Nephron progenitor cell (in vitro differentiated cells): ENCODE measurements around the gene SDK1.

Source experiments
- DNase-seq: peaks from one replicate; pipeline ENCODE4 v3.0.0; 2021
- H3K27ac Mint-ChIP-seq: 2 replicates; pipeline ENCODE4 v1.8.0; 2021; ENCODE audit warnings: mild to moderate bottlenecking, moderate library complexity, mixed read lengths
- H3K27me3 Mint-ChIP-seq: 2 replicates; pipeline ENCODE4 v1.8.0; 2021; ENCODE audit warnings: mild to moderate bottlenecking, low read depth, mixed read lengths; ENCODE audit not compliant: poor library complexity
- H3K36me3 Mint-ChIP-seq: 2 replicates; pipeline ENCODE4 v1.8.0; 2021; ENCODE audit warnings: low read depth, mixed read lengths
- H3K4me1 Mint-ChIP-seq: 2 replicates; pipeline ENCODE4 v1.8.0; 2021; ENCODE audit warnings: mixed read lengths
- H3K4me3 Mint-ChIP-seq: 2 replicates; pipeline ENCODE4 v1.8.0; 2021; ENCODE audit warnings: mild to moderate bottlenecking, moderate library complexity, mixed read lengths
- H3K9me3 Mint-ChIP-seq: 2 replicates; pipeline ENCODE4 v1.8.0; 2021; ENCODE audit warnings: mild to moderate bottlenecking, moderate library complexity, mixed read lengths
- CTCF ChIP-seq: fragments of 200-600 bp; sonication (generic); IDR thresholded peaks from 2 replicates; pipeline ENCODE4 v1.5.0; 2021; ENCODE audit warnings: antibody characterized with exemption

Gene SDK1

GRCh38 chr7:4162884-4163564, 862.0 kb downstream of the SDK1 start:
- no peak overlapping the region for H3K4me3 Mint-ChIP-seq
- peak overlapping the region; percentile 67 for H3K27ac Mint-ChIP-seq
- DNase-seq = no peak
- H3K36me3 Mint-ChIP-seq = peaks cover 4% of the 10 kb centered on the region
- H3K27me3 Mint-ChIP-seq = peaks cover 15% of the 10 kb centered on the region
- H3K9me3 Mint-ChIP-seq = peaks cover 6% of the 10 kb centered on the region
- peaks cover 41% of the 10 kb centered on the region for H3K4me1 Mint-ChIP-seq
- TF ChIP-seq CTCF = no peak

- no peak overlapping the region for H3K4me3 Mint-ChIP-seq
- TF ChIP-seq CTCF = no peak
- peaks cover 40% of the 10 kb centered on the region for H3K4me1 Mint-ChIP-seq
- DNase-seq = no peak
- peaks cover 20% of the 10 kb centered on the region for H3K27me3 Mint-ChIP-seq
- H3K36me3 Mint-ChIP-seq = peaks cover 4% of the 10 kb centered on the region
- no peak overlapping the region for H3K27ac Mint-ChIP-seq
- peaks cover 6% of the 10 kb centered on the region for H3K9me3 Mint-ChIP-seq
Measured at GRCh38 chr7:4163565-4164203, 862.6 kb downstream of the SDK1 start.

GRCh38 chr7:4164556-4164955, 863.5 kb downstream of the SDK1 start:
- H3K9me3 Mint-ChIP-seq = peaks cover 6% of the 10 kb centered on the region
- H3K27me3 Mint-ChIP-seq = peaks cover 20% of the 10 kb centered on the region
- peaks cover 3% of the 10 kb centered on the region for H3K36me3 Mint-ChIP-seq
- peaks cover 37% of the 10 kb centered on the region for H3K4me1 Mint-ChIP-seq
- TF ChIP-seq CTCF = no peak
- H3K4me3 Mint-ChIP-seq = no peak overlapping the region
- DNase-seq = no peak
- H3K27ac Mint-ChIP-seq = no peak overlapping the region

GRCh38 chr7:4166340-4166739, 865.3 kb downstream of the SDK1 start:
- Mint-ChIP-seq H3K27me3 (peaks cover 26% of the 10 kb centered on the region), H3K4me3 (no peak overlapping the region), H3K27ac (peak overlapping the region; percentile 61), H3K4me1 (peaks cover 34% of the 10 kb centered on the region), H3K36me3 (no peaks in the 10 kb centered on the region), H3K9me3 (no peaks in the 10 kb centered on the region)
- no peak for TF ChIP-seq CTCF
- DNase-seq = no peak

GRCh38 chr7:4166807-4167206, 865.8 kb downstream of the SDK1 start:
- H3K27me3 Mint-ChIP-seq = peaks cover 26% of the 10 kb centered on the region
- H3K27ac Mint-ChIP-seq = no peak overlapping the region
- H3K4me3 Mint-ChIP-seq = no peak overlapping the region
- no peaks in the 10 kb centered on the region for H3K36me3 Mint-ChIP-seq
- no peak for DNase-seq
- H3K4me1 Mint-ChIP-seq = peaks cover 33% of the 10 kb centered on the region
- no peaks in the 10 kb centered on the region for H3K9me3 Mint-ChIP-seq
- no peak for TF ChIP-seq CTCF
